Measurements from ENCODE around the gene MICU2.

MICU2 gene

GRCh38 chr13:21450936-21451335 lies 153.0 kb downstream of the MICU2 start:
- Histone ChIP-seq H2AK5ac (ENCODE audit: low read depth, low read length) (no peak overlapping the region), H3K4me2 (ENCODE audit: insufficient read depth, low read length, poor library complexity, severe bottlenecking) (no peak overlapping the region), H3K23ac (ENCODE audit: low read depth, low read length, poor library complexity) (no peak overlapping the region), H3K27ac (replicated peaks; ENCODE audit: low read length) (no peak overlapping the region), H3K9ac (ENCODE audit: low read depth, low read length, poor library complexity) (no peak overlapping the region), H4K8ac (ENCODE audit: low read depth, low read length) (no peak overlapping the region), H2BK12ac (ENCODE audit: low read length) (no peak overlapping the region), H3K4ac (ENCODE audit: low read length) (no peak overlapping the region), H3K79me1 (ENCODE audit: low read depth, low read length) (peaks cover 4% of the 10 kb centered on the region), H2AFZ (ENCODE audit: low read length) (no peak overlapping the region), H2BK15ac (ENCODE audit: low read length) (no peak overlapping the region), H3K18ac (ENCODE audit: low read length) (no peak overlapping the region), H4K91ac (ENCODE audit: low read depth, low read length, poor library complexity) (no peak overlapping the region), H3K36me3 (replicated peaks in 1 of 2; ENCODE audit: control insufficient read depth in 2 of 2, insufficient read depth in 2 of 2, low read length in 2 of 2) (peaks cover 0 to 2% of the 10 kb centered on the region in 2 donors), H3K9me3 (replicated peaks in 1 of 2; ENCODE audit: control insufficient read depth in 2 of 2, insufficient read depth in 1 of 2, low read depth in 1 of 2, low read length in 2 of 2) (peaks cover 6 to 22% of the 10 kb centered on the region in 2 donors), H2BK5ac (ENCODE audit: low read length) (no peak overlapping the region), H3K14ac (ENCODE audit: low read length) (no peak overlapping the region), H2BK120ac (ENCODE audit: low read depth, low read length) (no peak overlapping the region), H3K4me1 (ENCODE audit: control insufficient read depth in 2 of 2, insufficient read depth in 1 of 2, low read depth in 1 of 2, low read length in 2 of 2) (no peaks in the 10 kb centered on the region), H3K27me3 (ENCODE audit: control insufficient read depth in 3 of 3, insufficient read depth in 3 of 3, low read depth in 1 of 3, low read length in 3 of 3) (no peaks in the 10 kb centered on the region), H3K4me3 (ENCODE audit: low read length in 2 of 2) (no peak overlapping the region)
- no CpG with 5 or more reads among the region's 3 CpGs for WGBS, 2 donors (ENCODE audit: extremely low coverage in 2 of 2, insufficient read length in 2 of 2, insufficient replicate concordance in 1 of 2)
- no peak for DNase-seq (ENCODE audit: low spot score)

- peaks cover 3 to 8% of the 10 kb centered on the region in 2 donors for H3K9me3 ChIP-seq (replicated peaks in 1 of 2; ENCODE audit: control insufficient read depth in 2 of 2, insufficient read depth in 1 of 2, low read depth in 1 of 2, low read length in 2 of 2)
- H3K27ac ChIP-seq (replicated peaks; ENCODE audit: low read length): no peak overlapping the region
- H3K27me3 ChIP-seq (ENCODE audit: control insufficient read depth in 3 of 3, insufficient read depth in 3 of 3, low read depth in 1 of 3, low read length in 3 of 3): no peaks in the 10 kb centered on the region
- peaks cover 0 to 5% of the 10 kb centered on the region in 2 donors for H3K36me3 ChIP-seq (replicated peaks in 1 of 2; ENCODE audit: control insufficient read depth in 2 of 2, insufficient read depth in 2 of 2, low read length in 2 of 2)
- no peak overlapping the region for H2BK15ac ChIP-seq (ENCODE audit: low read length)
- no peak overlapping the region for H4K8ac ChIP-seq (ENCODE audit: low read depth, low read length)
- no peak overlapping the region for H2AFZ ChIP-seq (ENCODE audit: low read length)
- no peak overlapping the region for H2AK5ac ChIP-seq (ENCODE audit: low read depth, low read length)
- H2BK12ac ChIP-seq (ENCODE audit: low read length): no peak overlapping the region
- H3K4ac ChIP-seq (ENCODE audit: low read length): no peak overlapping the region
- no peak overlapping the region for H3K4me2 ChIP-seq (ENCODE audit: insufficient read depth, low read length, poor library complexity, severe bottlenecking)
- H3K23ac ChIP-seq (ENCODE audit: low read depth, low read length, poor library complexity): no peak overlapping the region
- no peak overlapping the region for H3K9ac ChIP-seq (ENCODE audit: low read depth, low read length, poor library complexity)
- H3K79me1 ChIP-seq (ENCODE audit: low read depth, low read length): peaks cover 4% of the 10 kb centered on the region
- no peak overlapping the region for H3K4me3 ChIP-seq (ENCODE audit: low read length in 2 of 2)
- H3K18ac ChIP-seq (ENCODE audit: low read length): no peak overlapping the region
- no peak for DNase-seq (ENCODE audit: low spot score)
- no CpG with 5 or more reads among the region's 2 CpGs for WGBS, 2 donors (ENCODE audit: extremely low coverage in 2 of 2, insufficient read length in 2 of 2, insufficient replicate concordance in 1 of 2)
- no peak overlapping the region for H4K91ac ChIP-seq (ENCODE audit: low read depth, low read length, poor library complexity)
- no peak overlapping the region for H2BK120ac ChIP-seq (ENCODE audit: low read depth, low read length)
- H3K14ac ChIP-seq (ENCODE audit: low read length): no peak overlapping the region
- no peak overlapping the region for H2BK5ac ChIP-seq (ENCODE audit: low read length)
- H3K4me1 ChIP-seq (ENCODE audit: control insufficient read depth in 2 of 2, insufficient read depth in 1 of 2, low read depth in 1 of 2, low read length in 2 of 2): no peaks in the 10 kb centered on the region
Measured at GRCh38 chr13:21446656-21447055, 157.3 kb downstream of the MICU2 start.

GRCh38 chr13:21445759-21446158 lies 158.2 kb downstream of the MICU2 start:
- Histone ChIP-seq H3K9ac (ENCODE audit: low read depth, low read length, poor library complexity) (no peak overlapping the region), H3K9me3 (replicated peaks in 1 of 2; ENCODE audit: control insufficient read depth in 2 of 2, insufficient read depth in 1 of 2, low read depth in 1 of 2, low read length in 2 of 2) (peaks cover 3 to 8% of the 10 kb centered on the region in 2 donors), H2AK5ac (ENCODE audit: low read depth, low read length) (no peak overlapping the region), H2BK120ac (ENCODE audit: low read depth, low read length) (no peak overlapping the region), H2BK5ac (ENCODE audit: low read length) (no peak overlapping the region), H3K4ac (ENCODE audit: low read length) (no peak overlapping the region), H3K4me3 (ENCODE audit: low read length in 2 of 2) (no peak overlapping the region), H4K91ac (ENCODE audit: low read depth, low read length, poor library complexity) (no peak overlapping the region), H3K4me1 (ENCODE audit: control insufficient read depth in 2 of 2, insufficient read depth in 1 of 2, low read depth in 1 of 2, low read length in 2 of 2) (no peaks in the 10 kb centered on the region), H3K14ac (ENCODE audit: low read length) (no peak overlapping the region), H3K23ac (ENCODE audit: low read depth, low read length, poor library complexity) (no peak overlapping the region), H3K36me3 (replicated peaks in 1 of 2; ENCODE audit: control insufficient read depth in 2 of 2, insufficient read depth in 2 of 2, low read length in 2 of 2) (peaks cover 0 to 5% of the 10 kb centered on the region in 2 donors), H3K4me2 (ENCODE audit: insufficient read depth, low read length, poor library complexity, severe bottlenecking) (no peak overlapping the region), H3K27me3 (ENCODE audit: control insufficient read depth in 3 of 3, insufficient read depth in 3 of 3, low read depth in 1 of 3, low read length in 3 of 3) (no peaks in the 10 kb centered on the region), H4K8ac (ENCODE audit: low read depth, low read length) (no peak overlapping the region), H3K27ac (replicated peaks; ENCODE audit: low read length) (no peak overlapping the region), H3K79me1 (ENCODE audit: low read depth, low read length) (peaks cover 4% of the 10 kb centered on the region), H2BK12ac (ENCODE audit: low read length) (no peak overlapping the region), H2BK15ac (ENCODE audit: low read length) (no peak overlapping the region), H2AFZ (ENCODE audit: low read length) (no peak overlapping the region), H3K18ac (ENCODE audit: low read length) (no peak overlapping the region)
- no peak for DNase-seq (ENCODE audit: low spot score)
- no CpG with 5 or more reads among the region's 6 CpGs for WGBS, 2 donors (ENCODE audit: extremely low coverage in 2 of 2, insufficient read length in 2 of 2, insufficient replicate concordance in 1 of 2)

- Histone ChIP-seq H4K91ac (ENCODE audit: low read depth, low read length, poor library complexity) (no peak overlapping the region), H2BK12ac (ENCODE audit: low read length) (no peak overlapping the region), H2BK15ac (ENCODE audit: low read length) (no peak overlapping the region), H3K79me1 (ENCODE audit: low read depth, low read length) (peaks cover 3% of the 10 kb centered on the region), H2AFZ (ENCODE audit: low read length) (no peak overlapping the region), H2BK5ac (ENCODE audit: low read length) (no peak overlapping the region), H3K4ac (ENCODE audit: low read length) (no peak overlapping the region), H3K9ac (ENCODE audit: low read depth, low read length, poor library complexity) (no peak overlapping the region), H4K8ac (ENCODE audit: low read depth, low read length) (no peak overlapping the region), H3K4me3 (ENCODE audit: low read length in 2 of 2) (no peak overlapping the region), H3K27me3 (ENCODE audit: control insufficient read depth in 3 of 3, insufficient read depth in 3 of 3, low read depth in 1 of 3, low read length in 3 of 3) (no peaks in the 10 kb centered on the region), H3K4me1 (ENCODE audit: control insufficient read depth in 2 of 2, insufficient read depth in 1 of 2, low read depth in 1 of 2, low read length in 2 of 2) (no peaks in the 10 kb centered on the region), H2AK5ac (ENCODE audit: low read depth, low read length) (no peak overlapping the region), H2BK120ac (ENCODE audit: low read depth, low read length) (no peak overlapping the region), H3K23ac (ENCODE audit: low read depth, low read length, poor library complexity) (no peak overlapping the region), H3K4me2 (ENCODE audit: insufficient read depth, low read length, poor library complexity, severe bottlenecking) (no peak overlapping the region), H3K36me3 (replicated peaks in 1 of 2; ENCODE audit: control insufficient read depth in 2 of 2, insufficient read depth in 2 of 2, low read length in 2 of 2) (peaks cover 0 to 3% of the 10 kb centered on the region in 2 donors), H3K18ac (ENCODE audit: low read length) (no peak overlapping the region), H3K9me3 (replicated peaks in 1 of 2; ENCODE audit: control insufficient read depth in 2 of 2, insufficient read depth in 1 of 2, low read depth in 1 of 2, low read length in 2 of 2) (peaks cover 5 to 13% of the 10 kb centered on the region in 2 donors), H3K14ac (ENCODE audit: low read length) (no peak overlapping the region), H3K27ac (replicated peaks; ENCODE audit: low read length) (no peak overlapping the region)
- WGBS, 2 donors (ENCODE audit: extremely low coverage in 2 of 2, insufficient read length in 2 of 2, insufficient replicate concordance in 1 of 2): no CpG with 5 or more reads among the region's 1 CpG
- DNase-seq (ENCODE audit: low spot score): no peak
Measured at GRCh38 chr13:21443171-21443570, 160.8 kb downstream of the MICU2 start.
